Activated CD8-positive, alpha-beta memory T cell treated with anti-CD3 and anti-CD28 coated beads for 24 hours (primary cell): ENCODE measurements around the gene FRAS1.
A peak's percentile ranks its signal among the peaks of the same experiment; 100 is the strongest.
"Not testable (repeated sequence)": the region's sequence is repeated elsewhere in the genome, so short reads cannot be mapped to it uniquely, and the experiment has no call there.

Experiments used
- DNase-seq: peaks from one replicate; pipeline ENCODE4 v3.0.0-alpha.2; 2020

The FRAS1 gene, protein sequence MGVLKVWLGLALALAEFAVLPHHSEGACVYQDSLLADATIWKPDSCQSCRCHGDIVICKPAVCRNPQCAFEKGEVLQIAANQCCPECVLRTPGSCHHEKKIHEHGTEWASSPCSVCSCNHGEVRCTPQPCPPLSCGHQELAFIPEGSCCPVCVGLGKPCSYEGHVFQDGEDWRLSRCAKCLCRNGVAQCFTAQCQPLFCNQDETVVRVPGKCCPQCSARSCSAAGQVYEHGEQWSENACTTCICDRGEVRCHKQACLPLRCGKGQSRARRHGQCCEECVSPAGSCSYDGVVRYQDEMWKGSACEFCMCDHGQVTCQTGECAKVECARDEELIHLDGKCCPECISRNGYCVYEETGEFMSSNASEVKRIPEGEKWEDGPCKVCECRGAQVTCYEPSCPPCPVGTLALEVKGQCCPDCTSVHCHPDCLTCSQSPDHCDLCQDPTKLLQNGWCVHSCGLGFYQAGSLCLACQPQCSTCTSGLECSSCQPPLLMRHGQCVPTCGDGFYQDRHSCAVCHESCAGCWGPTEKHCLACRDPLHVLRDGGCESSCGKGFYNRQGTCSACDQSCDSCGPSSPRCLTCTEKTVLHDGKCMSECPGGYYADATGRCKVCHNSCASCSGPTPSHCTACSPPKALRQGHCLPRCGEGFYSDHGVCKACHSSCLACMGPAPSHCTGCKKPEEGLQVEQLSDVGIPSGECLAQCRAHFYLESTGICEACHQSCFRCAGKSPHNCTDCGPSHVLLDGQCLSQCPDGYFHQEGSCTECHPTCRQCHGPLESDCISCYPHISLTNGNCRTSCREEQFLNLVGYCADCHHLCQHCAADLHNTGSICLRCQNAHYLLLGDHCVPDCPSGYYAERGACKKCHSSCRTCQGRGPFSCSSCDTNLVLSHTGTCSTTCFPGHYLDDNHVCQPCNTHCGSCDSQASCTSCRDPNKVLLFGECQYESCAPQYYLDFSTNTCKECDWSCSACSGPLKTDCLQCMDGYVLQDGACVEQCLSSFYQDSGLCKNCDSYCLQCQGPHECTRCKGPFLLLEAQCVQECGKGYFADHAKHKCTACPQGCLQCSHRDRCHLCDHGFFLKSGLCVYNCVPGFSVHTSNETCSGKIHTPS (N-terminal part only)

DNA sequence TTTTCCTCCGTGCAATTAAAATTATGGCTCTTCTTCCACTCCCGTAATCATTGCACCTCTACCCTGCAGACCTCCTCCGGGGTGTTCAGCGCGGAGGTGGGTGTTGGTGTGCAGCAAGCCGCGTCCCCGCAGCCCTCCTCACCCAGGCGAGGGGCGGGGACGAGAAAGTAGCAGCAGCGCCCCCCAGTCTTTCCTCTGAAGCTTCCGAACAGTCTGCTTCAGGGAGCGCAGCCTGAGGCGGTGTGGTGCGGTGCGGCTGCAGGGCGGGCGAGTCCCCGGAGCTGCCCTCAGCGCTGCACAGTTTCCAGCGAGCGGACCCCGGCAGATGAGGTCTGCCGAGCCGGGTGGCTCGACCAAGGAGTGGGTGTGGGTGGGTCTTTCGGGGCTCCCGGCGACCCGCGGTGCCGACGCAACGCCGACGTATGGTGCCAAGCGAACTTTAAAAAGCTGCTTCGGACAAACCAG lies at the start of gene FRAS1:
Gene FRAS1, plus strand, starts transcription at position 189 of the 465 bp plus-strand sequence. CDS start 687 bp downstream, outside the sequence.
- DNase-seq, result peak; percentile 65

DNA sequence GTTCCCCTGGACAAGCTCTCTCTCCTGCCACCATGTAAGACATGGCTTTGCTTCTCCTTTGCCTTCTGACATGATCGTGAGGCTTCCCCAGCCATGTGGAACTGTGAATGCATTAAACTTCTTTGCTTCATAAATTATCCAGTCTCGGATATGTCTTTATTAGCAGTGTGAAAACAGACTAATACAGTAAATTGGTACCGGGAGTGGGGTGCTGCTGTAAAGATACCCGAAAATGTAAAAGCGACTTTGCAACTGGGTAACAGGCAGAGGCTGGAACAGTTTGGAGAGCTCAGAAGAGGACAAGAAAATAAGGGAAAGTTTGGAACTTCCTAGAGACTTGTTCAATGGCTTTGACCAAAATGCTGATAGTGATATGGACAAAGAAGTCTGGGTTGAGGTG lies 46.1 kb upstream of the FRAS1 start:
- not testable (repeated sequence) for DNase-seq

DNA sequence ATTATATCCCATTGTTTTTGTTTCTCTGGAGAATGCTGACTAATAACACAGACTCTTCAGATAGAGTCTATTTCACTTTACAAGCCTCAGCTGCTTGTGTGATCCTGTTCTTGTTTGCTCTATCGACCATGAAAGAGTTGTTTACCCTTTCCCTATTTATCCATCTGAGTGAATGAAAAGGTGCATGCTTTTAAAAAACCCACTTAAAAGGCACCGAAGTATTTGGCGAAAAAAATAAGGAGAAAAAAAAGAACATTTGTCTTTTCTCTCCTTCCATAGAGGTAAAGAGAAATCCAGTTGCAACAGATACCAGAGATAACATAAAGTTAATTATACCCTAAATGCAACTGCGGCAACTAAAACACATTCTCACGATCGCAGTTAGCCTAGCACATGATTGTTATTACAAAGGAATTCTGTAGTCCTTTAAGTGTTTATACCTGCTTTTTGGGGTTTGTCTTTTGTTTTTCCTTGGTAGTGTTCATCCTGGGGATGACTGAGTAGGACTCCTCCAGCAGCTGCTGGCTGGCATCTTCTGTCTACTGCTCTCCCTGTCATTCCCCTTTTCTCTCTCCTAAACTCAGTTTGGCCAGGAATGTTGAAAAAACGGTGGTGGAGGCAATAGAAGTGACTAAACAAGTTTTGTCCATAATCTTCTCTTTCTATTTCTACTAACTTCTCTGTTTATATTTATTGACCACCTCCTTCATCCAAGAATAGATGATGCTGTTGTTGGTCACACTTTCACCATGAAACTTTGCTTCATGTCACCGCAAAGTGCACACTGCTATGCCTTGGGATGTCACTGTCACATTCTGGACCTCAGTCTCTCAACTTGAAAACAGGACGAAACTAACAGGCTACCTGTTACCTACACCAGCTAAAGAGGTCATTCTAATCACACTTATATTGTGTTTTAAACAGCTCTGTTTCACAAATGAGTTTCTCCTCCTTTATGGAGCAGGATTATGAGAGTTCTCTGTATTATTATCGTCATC lies 41.9 kb upstream of the FRAS1 start:
- no peak for DNase-seq

DNA sequence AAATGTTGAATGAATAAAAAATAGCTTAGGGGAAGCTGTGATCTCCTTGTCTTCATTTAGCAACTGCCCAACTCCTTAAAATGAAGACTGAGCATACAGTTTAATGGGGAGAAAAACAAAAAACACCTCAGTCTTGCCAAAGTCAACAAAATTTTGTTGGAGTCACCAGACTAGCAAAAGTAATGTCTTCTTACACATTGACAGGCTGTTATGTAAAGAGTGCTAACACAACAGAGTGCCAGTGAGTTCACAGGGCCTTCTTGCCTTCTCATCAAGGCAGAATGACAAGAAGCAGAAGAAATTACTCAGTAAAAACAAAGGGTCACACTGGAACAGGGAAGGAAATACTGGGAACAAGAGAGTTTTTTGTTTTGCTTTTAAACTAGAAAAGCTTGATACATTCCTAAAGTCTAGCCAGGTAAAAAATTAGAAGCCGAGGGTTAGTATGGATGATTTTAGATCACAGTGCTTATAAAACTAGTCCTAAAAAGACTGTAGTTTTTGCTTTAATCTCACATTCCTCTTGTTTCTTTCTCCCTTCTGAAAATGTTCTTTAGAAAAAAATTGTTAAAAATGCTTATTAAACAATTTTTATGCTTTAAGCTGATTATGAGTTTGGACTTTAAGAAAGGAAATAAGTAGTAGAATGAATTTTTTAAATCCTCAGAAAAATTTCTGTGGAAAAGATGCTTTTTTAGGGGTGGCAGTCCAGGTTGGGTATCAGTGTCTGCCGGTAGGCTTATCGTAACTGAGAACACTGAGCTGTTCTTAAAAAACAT lies 38.7 kb upstream of the FRAS1 start:
- no peak for DNase-seq

DNA sequence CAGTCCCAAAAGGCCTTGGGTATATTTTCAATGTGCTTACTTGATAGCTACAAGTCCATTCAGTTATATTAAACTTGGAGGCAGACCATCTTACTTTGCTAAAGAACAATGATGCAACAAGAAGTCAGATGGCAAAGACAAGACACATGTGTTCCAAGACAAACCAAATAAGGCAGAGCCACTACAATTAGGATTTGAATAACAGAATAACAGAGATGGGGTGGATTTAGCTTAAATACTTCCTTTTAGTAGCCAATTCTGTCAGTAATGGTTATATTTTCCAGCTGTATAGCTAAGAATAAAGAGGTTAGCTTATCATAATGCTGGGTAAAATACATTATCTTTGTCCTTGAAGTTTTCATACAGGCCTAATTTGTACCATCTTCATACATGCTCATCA lies 37.7 kb upstream of the FRAS1 start:
- DNase-seq, result no peak

DNA sequence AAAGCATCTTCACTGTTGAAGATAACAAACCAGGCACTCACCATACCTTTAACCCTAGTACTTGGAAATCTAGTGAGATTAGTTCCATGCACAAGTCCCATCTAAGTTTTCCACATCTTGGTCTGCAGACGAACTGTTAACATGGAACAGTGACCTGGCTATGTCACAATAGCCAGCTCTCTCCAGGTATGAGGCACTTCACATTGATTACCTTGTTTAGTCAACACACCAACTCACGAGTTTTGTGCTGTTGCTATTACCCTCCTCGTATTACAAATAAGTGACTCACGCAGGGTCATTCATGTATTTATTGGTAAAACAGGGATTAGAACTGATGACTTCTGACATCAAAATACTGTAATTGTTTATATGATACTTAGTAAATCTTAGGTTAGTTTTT lies 36.4 kb upstream of the FRAS1 start:
- DNase-seq, result no peak

DNA sequence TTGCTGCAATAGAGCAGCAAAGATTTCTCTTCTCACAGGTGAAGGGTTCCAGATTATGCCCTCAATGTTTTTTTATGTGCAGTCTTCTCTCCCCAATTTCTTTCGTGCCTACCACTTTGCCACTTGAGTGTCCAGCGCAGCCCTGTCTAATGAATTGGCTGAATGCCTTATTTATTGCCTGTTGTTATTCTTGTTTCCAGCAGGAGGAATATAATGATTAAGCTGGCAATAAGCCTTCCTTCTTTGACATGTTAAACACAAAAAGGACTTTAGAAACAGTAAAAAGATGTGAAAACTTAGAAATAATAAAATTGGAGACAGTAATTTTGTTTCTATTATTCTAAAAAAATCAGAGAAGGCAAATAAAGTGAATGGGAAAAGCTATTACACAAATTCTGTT lies 34.6 kb upstream of the FRAS1 start:
- no peak for DNase-seq

DNA sequence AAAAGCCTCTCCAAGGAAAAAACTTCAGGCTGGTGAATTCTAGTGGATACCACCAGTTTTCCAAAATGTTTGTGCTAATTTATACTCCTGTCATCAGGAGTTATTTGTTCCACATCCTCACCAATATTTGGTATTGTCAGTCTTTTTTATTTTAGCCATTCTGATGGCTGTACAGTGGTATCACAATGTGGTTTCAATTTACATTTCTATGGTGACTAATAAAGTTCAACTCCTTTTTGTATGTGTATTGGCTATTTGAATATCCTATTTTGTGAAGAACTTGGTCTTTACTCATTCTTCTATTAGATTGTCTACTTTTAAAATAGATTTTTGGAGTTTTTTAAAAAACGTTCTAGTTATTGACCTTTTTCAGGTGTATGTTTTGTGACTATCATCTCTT lies 33.0 kb upstream of the FRAS1 start:
- DNase-seq, result no peak

DNA sequence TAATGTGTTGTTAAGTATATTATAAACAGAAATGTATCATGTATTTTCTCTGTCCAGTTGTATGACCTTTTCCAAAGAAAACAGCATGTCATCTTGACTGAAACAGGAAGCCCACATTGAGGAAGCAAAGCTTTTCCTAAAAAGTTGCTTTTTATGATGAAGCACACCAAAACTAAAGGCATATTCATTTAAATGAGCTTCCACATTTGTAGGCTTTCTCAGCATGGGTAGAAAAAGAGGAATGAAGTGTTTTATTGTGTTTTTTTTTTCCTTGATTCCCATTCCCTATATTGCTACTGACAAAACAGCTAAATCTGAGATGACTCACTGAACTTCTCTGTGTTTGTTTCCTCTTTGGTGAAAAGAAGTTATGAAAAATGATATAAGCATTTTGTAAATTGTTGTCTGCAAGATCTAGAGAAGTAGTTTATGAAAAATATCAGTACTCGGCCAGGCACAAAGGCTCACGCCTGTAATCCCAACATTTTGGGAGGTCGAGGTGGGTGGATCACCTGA lies 32.5 kb upstream of the FRAS1 start:
- DNase-seq, result no peak

DNA sequence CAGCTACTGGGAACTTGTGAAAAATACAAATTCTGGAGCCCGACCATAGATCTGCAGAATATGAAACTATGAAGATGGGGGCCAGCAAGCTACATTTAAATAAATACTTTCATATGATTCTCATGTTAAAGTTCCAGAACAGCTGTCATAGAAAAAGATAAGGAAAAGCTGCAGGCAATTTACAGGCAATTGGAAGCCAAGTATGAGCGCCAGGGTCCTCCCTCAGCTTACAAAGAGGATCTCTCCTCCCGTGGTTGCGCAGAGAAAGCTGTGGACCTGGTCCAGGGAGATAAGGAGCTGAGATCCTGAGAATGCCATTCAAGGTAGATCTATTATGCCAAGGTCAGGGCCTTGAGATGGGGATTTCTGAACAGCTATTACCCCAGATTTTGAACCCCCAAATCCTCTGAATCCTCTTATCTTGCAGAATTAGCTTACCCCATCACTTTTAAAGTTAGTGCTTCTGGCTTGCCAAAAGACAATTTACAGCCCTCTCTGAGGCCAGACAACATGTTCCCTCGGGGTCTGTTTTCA lies 25.6 kb upstream of the FRAS1 start:
- DNase-seq, result no peak

DNA sequence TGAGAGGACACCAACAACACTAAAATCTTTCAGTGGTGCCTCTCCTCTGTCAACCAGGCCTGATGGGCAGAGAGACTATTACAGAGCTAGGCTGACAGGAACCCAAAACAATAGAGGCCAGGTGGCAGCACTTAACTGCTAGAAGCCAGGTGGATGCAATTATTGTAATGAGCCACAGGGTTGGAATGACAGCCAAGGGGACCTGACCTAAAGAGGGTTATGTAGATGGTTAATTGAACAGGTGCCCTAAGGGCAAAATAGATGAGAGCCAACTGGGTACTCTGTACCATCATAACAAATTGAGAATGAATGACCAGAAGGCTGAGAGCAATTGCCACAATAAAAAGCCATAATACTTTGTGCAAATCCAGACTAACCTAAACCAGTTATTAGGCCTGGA lies 24.7 kb upstream of the FRAS1 start:
- DNase-seq, result no peak

DNA sequence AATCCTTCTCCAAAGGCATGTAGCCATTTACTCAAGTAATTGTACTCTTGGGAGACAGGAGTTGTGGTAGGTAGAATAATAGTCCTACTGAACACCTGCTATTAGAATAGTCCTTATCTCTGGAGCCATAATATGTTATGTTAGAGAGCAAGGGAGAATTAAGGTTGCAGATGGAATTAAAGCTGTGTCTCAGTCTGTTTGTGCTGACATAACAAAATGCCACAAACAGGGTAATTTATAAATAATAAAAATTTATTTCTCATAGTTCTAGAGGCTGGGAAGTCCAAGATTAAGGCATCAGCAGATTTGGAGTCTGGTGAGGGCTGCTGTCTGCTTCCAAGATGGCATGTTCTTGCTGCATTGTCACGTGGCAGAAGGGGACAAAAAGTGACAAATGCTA lies 24.2 kb upstream of the FRAS1 start:
- DNase-seq, result no peak

DNA sequence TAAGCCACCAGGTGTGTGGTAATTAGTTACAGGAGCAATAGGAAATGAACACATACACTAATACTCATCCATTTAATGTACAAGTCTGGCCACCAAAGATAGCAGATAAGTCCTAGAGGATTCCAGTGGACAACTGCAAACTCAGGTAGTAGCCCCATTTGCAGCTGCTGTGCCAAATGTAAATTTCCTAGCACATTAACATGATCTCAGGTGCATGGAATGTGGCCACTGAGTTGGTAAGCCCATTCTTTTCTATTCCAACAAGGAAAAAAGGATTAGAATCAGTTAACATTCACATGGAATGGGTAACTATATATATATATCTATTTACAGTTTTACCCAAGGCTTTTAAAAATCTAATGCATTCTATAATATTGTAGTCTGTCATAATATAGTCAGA lies 23.3 kb upstream of the FRAS1 start:
- no peak for DNase-seq

DNA sequence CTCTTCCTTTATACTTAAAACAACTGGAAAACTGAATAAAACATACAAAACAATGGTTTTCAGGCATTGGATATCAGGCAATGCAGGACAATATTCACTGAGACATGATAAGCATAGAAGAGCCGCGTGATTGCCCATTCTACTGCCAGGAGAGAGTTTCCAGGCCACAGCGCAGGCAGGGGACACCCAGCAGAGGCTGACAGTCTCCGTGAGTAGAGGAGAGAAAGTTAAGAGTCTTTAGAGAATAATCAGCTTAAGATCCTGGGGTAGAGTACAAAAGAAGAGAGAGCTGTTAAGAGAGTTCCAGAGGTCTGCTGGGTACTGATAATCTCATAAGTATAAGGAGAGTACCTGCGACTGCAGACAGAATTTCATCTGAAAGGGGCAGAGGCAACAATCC lies 18.4 kb upstream of the FRAS1 start:
- DNase-seq, result no peak

DNA sequence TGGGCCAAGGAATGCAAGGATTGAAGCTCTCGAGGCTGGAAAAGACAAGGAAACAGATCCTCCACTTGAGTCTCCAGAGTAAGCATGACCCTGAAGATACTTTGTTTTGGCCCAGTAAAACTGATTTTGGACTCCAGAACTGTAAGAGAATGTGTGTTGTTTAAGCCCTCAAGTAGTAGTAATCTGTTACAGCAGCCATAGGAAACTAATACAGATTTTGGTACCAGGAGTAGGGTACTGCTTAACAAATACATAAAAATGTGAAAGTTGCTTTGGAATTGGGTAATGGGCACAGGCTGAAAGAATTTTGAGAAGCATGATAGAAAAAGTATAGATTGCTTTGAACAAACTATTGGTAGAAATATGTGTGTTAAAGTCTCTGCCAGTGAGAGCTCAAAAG lies 17.4 kb upstream of the FRAS1 start:
- DNase-seq, result no peak

DNA sequence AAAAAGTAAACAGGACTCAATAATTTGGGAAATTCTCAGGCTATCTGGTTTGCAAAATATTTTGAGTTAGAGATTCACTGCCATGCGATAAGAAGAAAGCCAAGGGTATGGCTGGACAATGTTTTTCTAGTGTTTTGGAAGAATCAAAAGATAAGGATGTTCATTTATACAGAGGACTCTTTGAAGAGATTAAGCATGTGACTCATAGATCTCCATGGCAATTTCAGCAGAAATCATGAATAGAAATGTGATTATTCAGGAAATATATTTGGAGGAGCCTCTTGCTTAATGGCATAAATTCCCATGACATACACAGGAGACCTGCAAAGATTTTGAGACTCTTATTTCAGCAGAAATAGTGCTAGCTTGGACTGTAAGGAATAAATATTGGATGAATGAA lies 16.7 kb upstream of the FRAS1 start:
- no peak for DNase-seq

DNA sequence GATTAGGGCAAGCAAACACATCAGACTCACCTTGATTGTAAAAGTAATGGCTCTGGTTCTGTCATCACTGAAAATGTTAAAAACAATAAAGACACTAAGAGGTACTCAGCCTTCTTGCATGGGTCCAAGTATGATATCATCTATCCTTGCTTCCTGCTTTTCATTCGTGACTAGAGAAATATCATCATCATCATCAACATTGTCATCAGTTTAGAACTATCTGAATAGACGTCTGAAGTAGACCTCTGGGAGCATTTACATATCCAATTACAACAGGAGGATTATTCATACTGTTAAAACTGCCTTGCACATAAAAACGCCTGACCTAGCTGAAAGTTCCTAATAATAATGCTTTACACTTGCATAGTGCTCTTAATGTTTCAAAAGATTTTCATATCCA lies 9.8 kb upstream of the FRAS1 start:
- no peak for DNase-seq

DNA sequence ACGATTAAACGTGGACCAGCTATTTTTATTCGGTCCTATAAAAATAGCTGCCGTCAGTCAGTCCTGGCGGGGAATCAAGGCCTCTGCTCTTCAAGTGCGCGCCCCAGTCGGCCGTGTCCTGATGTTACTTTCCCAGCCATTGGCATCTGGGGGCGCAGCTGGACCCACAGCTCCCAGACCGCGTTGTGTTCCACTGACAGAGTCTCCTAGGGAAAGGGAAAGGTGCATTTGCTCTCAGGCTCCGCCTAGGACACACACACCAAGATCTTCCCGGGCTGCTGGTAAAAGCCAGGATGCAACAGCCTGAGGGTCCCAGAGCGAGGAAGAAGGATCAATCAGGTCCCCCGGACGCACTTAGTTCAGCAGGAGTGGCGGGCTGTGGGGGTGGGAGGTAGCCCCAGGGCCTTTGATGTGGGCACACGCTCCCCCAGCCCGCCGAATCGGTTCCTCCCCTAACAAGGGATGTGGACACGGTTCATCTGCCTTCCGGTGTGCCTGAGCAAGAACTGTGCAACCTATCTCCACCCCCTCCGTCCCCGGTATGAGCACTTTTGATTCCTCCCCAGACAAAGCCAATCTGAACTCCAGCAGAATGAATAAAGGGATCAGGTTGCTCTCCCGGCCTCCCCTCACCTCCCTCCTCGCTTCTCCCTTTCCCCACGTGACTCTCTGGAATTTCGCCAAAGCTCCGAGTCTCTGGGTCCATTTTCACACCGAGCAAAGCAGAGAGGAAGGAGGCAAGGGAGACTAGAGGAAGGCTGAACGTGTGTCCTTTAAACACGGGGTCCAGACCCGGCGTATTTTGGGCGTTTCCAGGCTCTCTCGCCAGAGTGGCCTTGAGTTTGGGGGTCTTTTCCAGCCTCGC lies 626 bp upstream of the FRAS1 start:
- DNase-seq, result peak; percentile 67

DNA sequence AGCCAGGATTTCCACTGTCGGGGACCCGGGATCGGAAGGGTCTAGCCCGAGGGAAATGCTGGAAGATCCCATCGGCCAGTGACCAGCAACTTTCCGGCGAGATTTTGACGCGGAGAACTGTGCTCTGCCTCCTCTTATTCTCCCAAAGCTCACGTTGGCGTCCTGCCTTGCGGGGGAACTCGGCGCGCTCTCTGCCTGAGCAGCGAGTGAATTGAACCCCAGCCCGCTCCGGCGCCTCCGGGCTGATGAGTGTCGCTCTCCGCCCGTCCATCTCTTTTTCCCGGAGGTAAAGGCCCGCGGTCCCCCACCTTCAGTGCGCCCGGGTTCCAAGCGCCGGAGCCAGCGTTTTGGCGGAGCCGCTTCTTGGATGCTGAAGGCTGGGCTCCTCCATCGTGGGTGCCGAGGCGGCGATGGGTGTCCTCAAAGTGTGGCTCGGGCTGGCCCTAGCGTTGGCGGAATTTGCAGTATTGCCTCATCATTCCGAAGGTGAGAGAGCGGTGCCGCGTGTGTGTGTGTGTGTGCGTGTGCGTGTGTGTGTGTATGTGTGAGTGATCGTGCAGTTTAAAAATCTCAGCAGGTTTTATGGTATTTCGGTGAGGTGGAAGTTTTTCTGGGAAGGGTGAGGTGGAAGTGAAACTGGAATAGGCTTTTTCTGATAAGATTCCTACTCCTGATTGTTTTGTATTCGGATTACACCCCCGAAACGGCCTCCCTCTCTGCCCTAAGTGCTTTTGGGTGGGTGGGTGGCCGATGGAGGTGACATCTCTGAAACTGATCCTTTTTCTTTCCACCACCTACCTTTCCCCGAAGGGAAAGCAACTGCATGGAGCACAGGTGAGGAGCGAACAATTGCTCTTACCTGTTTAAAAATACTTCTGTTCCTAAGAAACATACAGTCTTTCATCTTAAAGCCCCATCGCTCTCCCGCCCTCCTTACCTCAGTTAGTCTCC lies 752 bp downstream of the FRAS1 start:
- peak; percentile 70 for DNase-seq
